GM12878 (cell line): ENCODE results near the gene TRIM45.

Experiments used
- ASH2L ChIP-seq: fragments of 300-600, 200-600 bp; sonication (generic); IDR thresholded peaks from 2 replicates; pipeline ENCODE4 v1.6.1; 2017; ENCODE audit warnings: low read depth, mild to moderate bottlenecking, borderline replicate concordance
- CEBPB ChIP-seq, 2 experiments: fragments of 150-350 bp in 1 of 2; IDR thresholded peaks; 2 replicates each; pipeline ENCODE4 v1.6.1; 2012 to 2014; ENCODE audit warnings: low read depth in 2 of 2, low read length in 2 of 2, borderline replicate concordance in 1 of 2, inconsistent platforms in 1 of 2
- CHD4 ChIP-seq: fragments of 200-600 bp; sonication (generic); IDR thresholded peaks from 2 replicates; pipeline ENCODE4 v1.6.1; 2016; ENCODE audit warnings: mild to moderate bottlenecking
- FOXM1 ChIP-seq: IDR thresholded peaks from 2 replicates; pipeline ENCODE4 v1.6.1; 2012; ENCODE audit warnings: low read depth, mild to moderate bottlenecking, inconsistent platforms, low read length, moderate library complexity
- MLLT1 ChIP-seq: fragments of 450-650 bp; IDR thresholded peaks from 2 replicates; pipeline ENCODE4 v1.6.1; 2016; ENCODE audit warnings: mild to moderate bottlenecking
- NFIC ChIP-seq: IDR thresholded peaks from 2 replicates; pipeline ENCODE4 v1.6.1; 2012; ENCODE audit warnings: low read depth, mild to moderate bottlenecking, inconsistent platforms, low read length, moderate library complexity
- PAX5 ChIP-seq: IDR thresholded peaks from 2 replicates; pipeline ENCODE4 v1.6.1; 2011; ENCODE audit warnings: low read depth, low read length, borderline replicate concordance
- POLR2AphosphoS5 ChIP-seq: IDR thresholded peaks from 2 replicates; pipeline ENCODE4 v1.6.1; 2011; ENCODE audit warnings: mild to moderate bottlenecking, low read length, inconsistent platforms
- SIN3A ChIP-seq: IDR thresholded peaks from 2 replicates; pipeline ENCODE4 v1.6.1; 2012; ENCODE audit warnings: low read depth, low read length, improper control_type of control experiment
- ZNF274 ChIP-seq: IDR thresholded peaks from one replicate; pipeline ENCODE4 v1.8.0; 2011; ENCODE audit not compliant: insufficient read length, insufficient read depth
- TF ChIP-seq, protein P1 (sequence below): fragments of 450-650 bp; formaldehyde crosslinking; IDR thresholded peaks from 2 replicates; pipeline ENCODE4 v1.4.0; 2022; ENCODE audit warnings: mild to moderate bottlenecking, moderate library complexity
- TF ChIP-seq, protein P2 (sequence below): IDR thresholded peaks from 2 replicates; pipeline ENCODE4 v1.6.1; 2011; ENCODE audit warnings: borderline replicate concordance, low read depth, mild to moderate bottlenecking, moderate library complexity, mixed read lengths, low read length; ENCODE audit not compliant: insufficient read depth; ENCODE audit errors: extremely low read length
- TF ChIP-seq, protein P3 (sequence below), 3 experiments: IDR thresholded peaks in 2 of 3; conservative IDR thresholded peaks in 1 of 3; 2 replicates each; pipeline ENCODE4 v1.5.1; 2011; ENCODE audit warnings: low read depth in 3 of 3, low read length in 3 of 3, mild to moderate bottlenecking in 3 of 3, control low read depth in 2 of 3, moderate library complexity in 2 of 3, inconsistent platforms in 1 of 3, mixed read lengths in 1 of 3; ENCODE audit not compliant: control insufficient read depth in 2 of 3, insufficient read depth in 1 of 3; ENCODE audit errors: extremely low read depth in 1 of 3

DNA sequence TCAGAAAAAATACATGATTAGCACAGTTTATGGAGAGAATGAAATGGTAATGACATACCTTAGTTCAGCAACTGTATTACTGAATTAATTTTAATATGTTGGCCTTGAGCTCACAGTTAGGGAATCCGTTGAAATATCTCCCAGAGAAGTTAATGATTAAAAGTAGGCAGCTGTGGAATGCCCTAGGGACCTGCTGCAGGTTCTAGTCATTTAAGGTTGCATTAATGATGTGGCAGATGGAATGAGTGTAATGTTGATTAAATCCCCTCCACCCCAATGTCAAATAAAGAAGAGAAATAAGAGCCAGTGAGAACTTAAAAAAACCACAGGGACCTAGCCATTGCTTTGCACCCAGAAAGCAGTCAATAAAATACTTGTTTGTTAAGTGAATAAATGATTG, 40.3 kb upstream of the TRIM45 start:
- TF ChIP-seq, protein P1, sequence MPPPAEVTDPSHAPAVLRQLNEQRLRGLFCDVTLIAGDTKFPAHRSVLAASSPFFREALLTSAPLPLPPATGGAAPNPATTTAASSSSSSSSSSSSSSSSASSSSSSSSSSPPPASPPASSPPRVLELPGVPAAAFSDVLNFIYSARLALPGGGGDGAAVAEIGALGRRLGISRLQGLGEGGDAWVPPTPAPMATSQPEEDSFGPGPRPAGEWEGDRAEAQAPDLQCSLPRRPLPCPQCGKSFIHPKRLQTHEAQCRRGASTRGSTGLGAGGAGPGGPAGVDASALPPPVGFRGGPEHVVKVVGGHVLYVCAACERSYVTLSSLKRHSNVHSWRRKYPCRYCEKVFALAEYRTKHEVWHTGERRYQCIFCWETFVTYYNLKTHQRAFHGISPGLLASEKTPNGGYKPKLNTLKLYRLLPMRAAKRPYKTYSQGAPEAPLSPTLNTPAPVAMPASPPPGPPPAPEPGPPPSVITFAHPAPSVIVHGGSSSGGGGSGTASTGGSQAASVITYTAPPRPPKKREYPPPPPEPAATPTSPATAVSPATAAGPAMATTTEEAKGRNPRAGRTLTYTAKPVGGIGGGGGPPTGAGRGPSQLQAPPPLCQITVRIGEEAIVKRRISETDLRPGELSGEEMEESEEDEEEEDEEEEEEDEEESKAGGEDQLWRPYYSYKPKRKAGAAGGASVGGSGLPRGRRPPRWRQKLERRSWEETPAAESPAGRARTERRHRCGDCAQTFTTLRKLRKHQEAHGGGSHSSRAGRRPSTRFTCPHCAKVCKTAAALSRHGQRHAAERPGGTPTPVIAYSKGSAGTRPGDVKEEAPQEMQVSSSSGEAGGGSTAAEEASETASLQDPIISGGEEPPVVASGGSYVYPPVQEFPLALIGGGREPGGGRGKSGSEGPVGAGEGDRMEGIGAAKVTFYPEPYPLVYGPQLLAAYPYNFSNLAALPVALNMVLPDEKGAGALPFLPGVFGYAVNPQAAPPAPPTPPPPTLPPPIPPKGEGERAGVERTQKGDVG (CRISPR knock-in tag): no peak
- TF ChIP-seq, protein P2, sequence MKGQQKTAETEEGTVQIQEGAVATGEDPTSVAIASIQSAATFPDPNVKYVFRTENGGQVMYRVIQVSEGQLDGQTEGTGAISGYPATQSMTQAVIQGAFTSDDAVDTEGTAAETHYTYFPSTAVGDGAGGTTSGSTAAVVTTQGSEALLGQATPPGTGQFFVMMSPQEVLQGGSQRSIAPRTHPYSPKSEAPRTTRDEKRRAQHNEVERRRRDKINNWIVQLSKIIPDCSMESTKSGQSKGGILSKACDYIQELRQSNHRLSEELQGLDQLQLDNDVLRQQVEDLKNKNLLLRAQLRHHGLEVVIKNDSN: no peak
- TF ChIP-seq PAX5 (no peak), NFIC (no peak), SIN3A (no peak), ZNF274 (no peak), MLLT1 (no peak), ASH2L (no peak), POLR2AphosphoS5 (no peak), CEBPB (IDR thresholded peaks at IDR 0.05; ENCODE audit: borderline replicate concordance in 1 of 2, low read depth in 2 of 2, low read length in 2 of 2) (no peak), FOXM1 (no peak), CHD4 (no peak)
- TF ChIP-seq, protein P3, sequence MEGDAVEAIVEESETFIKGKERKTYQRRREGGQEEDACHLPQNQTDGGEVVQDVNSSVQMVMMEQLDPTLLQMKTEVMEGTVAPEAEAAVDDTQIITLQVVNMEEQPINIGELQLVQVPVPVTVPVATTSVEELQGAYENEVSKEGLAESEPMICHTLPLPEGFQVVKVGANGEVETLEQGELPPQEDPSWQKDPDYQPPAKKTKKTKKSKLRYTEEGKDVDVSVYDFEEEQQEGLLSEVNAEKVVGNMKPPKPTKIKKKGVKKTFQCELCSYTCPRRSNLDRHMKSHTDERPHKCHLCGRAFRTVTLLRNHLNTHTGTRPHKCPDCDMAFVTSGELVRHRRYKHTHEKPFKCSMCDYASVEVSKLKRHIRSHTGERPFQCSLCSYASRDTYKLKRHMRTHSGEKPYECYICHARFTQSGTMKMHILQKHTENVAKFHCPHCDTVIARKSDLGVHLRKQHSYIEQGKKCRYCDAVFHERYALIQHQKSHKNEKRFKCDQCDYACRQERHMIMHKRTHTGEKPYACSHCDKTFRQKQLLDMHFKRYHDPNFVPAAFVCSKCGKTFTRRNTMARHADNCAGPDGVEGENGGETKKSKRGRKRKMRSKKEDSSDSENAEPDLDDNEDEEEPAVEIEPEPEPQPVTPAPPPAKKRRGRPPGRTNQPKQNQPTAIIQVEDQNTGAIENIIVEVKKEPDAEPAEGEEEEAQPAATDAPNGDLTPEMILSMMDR (IDR thresholded peaks at IDR 0.05 in 2 of 3, conservative IDR thresholded peaks at IDR 0.05 in 1 of 3; ENCODE audit: control insufficient read depth in 2 of 3, extremely low read depth in 1 of 3, insufficient read depth in 1 of 3, low read depth in 3 of 3, low read length in 3 of 3): no peak
